ENCODE measurements around the gene VGLL4.

DNA sequence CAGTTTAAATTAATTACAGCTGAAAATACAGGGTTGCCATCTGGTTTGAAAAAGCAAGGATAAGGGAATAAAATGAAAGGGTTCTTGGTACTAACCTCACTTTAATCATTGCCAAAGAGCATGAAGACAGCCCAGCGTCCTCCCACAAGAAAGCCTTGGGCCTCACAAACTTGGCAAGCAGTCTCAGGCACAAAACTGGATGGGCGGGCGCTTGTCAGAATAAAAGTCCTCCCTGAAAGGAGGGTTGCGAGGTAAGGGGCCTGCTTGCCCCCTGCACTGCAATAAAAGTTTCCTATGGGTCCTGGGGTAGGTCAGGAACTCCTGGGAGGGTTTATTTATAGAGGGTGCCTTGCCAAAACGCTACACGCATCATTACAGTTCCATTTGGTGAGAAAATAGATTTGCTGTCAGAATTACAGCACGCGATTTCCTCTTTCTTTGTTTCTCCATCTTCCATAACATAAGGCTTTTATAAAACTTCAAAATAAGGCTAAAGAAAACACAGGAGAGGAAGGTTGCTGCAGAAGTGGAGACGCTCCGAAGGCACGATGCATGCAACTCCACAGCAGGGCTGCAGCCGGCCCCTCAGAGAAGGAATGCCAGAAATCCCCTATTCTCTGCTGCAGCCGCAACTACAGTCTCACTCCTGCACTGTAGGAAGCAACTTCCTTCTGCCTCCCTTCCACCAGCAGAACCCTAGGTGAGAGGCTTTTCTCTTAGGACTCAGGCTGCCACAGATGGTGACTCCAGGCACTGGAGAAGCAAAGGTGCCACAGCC is 61.3 kb downstream of the VGLL4 start:
- TF ChIP-seq, protein P1, sequence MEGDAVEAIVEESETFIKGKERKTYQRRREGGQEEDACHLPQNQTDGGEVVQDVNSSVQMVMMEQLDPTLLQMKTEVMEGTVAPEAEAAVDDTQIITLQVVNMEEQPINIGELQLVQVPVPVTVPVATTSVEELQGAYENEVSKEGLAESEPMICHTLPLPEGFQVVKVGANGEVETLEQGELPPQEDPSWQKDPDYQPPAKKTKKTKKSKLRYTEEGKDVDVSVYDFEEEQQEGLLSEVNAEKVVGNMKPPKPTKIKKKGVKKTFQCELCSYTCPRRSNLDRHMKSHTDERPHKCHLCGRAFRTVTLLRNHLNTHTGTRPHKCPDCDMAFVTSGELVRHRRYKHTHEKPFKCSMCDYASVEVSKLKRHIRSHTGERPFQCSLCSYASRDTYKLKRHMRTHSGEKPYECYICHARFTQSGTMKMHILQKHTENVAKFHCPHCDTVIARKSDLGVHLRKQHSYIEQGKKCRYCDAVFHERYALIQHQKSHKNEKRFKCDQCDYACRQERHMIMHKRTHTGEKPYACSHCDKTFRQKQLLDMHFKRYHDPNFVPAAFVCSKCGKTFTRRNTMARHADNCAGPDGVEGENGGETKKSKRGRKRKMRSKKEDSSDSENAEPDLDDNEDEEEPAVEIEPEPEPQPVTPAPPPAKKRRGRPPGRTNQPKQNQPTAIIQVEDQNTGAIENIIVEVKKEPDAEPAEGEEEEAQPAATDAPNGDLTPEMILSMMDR (IDR thresholded peaks at IDR 0.05) = no peak
- TF ChIP-seq NR1H2 (CRISPR knock-in tag; IDR thresholded peaks at IDR 0.05) (no peak), ZNF232 (CRISPR knock-in tag; IDR thresholded peaks at IDR 0.05) (no peak), JAZF1 (CRISPR knock-in tag; IDR thresholded peaks at IDR 0.05) (no peak)
- TF ChIP-seq, protein P2, sequence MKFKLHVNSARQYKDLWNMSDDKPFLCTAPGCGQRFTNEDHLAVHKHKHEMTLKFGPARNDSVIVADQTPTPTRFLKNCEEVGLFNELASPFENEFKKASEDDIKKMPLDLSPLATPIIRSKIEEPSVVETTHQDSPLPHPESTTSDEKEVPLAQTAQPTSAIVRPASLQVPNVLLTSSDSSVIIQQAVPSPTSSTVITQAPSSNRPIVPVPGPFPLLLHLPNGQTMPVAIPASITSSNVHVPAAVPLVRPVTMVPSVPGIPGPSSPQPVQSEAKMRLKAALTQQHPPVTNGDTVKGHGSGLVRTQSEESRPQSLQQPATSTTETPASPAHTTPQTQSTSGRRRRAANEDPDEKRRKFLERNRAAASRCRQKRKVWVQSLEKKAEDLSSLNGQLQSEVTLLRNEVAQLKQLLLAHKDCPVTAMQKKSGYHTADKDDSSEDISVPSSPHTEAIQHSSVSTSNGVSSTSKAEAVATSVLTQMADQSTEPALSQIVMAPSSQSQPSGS (CRISPR knock-in tag; IDR thresholded peaks at IDR 0.05; ENCODE audit: borderline replicate concordance, low read depth) = no peak
- TF ChIP-seq, protein P3, sequence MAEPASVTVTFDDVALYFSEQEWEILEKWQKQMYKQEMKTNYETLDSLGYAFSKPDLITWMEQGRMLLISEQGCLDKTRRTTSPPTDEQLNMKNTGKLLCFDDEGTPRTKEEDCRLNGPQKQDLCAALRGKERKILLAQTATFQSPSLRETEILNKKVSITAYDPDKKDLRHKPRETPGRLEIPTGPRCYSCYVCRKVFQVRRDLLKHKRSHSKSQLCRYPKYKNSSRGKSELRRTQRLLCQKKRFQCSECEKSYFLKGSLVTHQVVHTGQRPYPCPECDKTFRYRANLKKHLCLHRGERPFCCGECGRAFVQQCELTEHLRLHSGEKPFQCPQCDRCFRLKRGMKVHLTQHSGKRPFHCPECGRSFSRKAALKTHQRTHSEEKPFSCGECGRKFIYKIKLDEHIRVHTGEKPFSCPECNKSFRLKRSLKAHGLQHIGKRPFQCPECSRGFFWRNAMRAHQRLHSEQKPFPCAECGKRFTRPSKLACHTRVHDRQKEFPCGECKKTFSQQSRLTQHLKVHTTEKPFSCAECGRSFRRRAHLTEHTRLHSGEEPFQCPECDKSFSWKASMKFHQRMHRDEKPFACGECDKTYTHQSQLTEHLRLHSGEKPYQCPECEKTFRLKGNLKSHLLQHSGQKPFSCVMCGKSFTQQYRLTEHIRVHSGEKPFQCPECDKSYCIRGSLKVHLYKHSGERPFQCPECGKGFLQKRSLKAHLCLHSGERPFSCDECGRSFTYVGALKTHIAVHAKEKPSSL (CRISPR knock-in tag; conservative IDR thresholded peaks at IDR 0.05) = no peak
- TF ChIP-seq, protein P4, sequence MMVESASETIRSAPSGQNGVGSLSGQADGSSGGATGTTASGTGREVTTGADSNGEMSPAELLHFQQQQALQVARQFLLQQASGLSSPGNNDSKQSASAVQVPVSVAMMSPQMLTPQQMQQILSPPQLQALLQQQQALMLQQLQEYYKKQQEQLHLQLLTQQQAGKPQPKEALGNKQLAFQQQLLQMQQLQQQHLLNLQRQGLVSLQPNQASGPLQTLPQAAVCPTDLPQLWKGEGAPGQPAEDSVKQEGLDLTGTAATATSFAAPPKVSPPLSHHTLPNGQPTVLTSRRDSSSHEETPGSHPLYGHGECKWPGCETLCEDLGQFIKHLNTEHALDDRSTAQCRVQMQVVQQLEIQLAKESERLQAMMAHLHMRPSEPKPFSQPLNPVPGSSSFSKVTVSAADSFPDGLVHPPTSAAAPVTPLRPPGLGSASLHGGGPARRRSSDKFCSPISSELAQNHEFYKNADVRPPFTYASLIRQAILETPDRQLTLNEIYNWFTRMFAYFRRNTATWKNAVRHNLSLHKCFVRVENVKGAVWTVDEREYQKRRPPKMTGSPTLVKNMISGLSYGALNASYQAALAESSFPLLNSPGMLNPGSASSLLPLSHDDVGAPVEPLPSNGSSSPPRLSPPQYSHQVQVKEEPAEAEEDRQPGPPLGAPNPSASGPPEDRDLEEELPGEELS (CRISPR knock-in tag; IDR thresholded peaks at IDR 0.05) = no peak
- TF ChIP-seq, protein P5, sequence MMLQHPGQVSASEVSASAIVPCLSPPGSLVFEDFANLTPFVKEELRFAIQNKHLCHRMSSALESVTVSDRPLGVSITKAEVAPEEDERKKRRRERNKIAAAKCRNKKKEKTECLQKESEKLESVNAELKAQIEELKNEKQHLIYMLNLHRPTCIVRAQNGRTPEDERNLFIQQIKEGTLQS (CRISPR knock-in tag; conservative IDR thresholded peaks at IDR 0.05) = no peak

Measured in WTC11 (cell line).